CD4-positive, alpha-beta T cell treated with Interleukin-15 for 4 hours (primary cell): ENCODE results near the gene OVCH1.
"Not testable (repeated sequence)": the region's sequence is repeated elsewhere in the genome, so short reads cannot be mapped to it uniquely, and the experiment has no call there.

Experiments
- DNase-seq: peaks from one replicate; pipeline ENCODE4 v3.0.0-alpha.2; 2020; ENCODE audit warnings: low spot score

Gene OVCH1

GRCh38 chr12:29405561-29405960 is 91.9 kb downstream of the OVCH1 start:
- no peak for DNase-seq

- DNase-seq = no peak
These were observed 93.5 kb downstream of the OVCH1 start for GRCh38 chr12:29403991-29404390.

- no peak for DNase-seq
These were observed 95.0 kb downstream of the OVCH1 start for GRCh38 chr12:29402437-29402836.

GRCh38 chr12:29398495-29398894 is 99.0 kb downstream of the OVCH1 start:
- DNase-seq = no peak

GRCh38 chr12:29396774-29397173 is 100.7 kb downstream of the OVCH1 start:
- DNase-seq = no peak

- no peak for DNase-seq
These were observed 102.1 kb downstream of the OVCH1 start for GRCh38 chr12:29395356-29395755.

GRCh38 chr12:29390419-29390818 is 107.1 kb downstream of the OVCH1 start:
- DNase-seq = peak; percentile 69

GRCh38 chr12:29389295-29389919 is 108.1 kb downstream of the OVCH1 start:
- DNase-seq = no peak

- not testable (repeated sequence) for DNase-seq
These were observed 111.3 kb downstream of the OVCH1 start for GRCh38 chr12:29386084-29386680.

GRCh38 chr12:29385194-29385593 is 112.3 kb downstream of the OVCH1 start:
- DNase-seq = not testable (repeated sequence)

GRCh38 chr12:29382251-29382650 is 115.2 kb downstream of the OVCH1 start:
- DNase-seq = no peak

- DNase-seq = peak; percentile 97
These were observed 116.7 kb downstream of the OVCH1 start, which contains the start of gene ERGIC2 for GRCh38 chr12:29380536-29381523. ERGIC2 (minus strand) TSS chr12:29381172; CDS start chr12:29371633, 9,539 bp downstream.
